ENCODE results near the gene ACOXL.
A peak's percentile ranks its signal among the peaks of the same experiment; 100 is the strongest.

ACOXL gene

DNA sequence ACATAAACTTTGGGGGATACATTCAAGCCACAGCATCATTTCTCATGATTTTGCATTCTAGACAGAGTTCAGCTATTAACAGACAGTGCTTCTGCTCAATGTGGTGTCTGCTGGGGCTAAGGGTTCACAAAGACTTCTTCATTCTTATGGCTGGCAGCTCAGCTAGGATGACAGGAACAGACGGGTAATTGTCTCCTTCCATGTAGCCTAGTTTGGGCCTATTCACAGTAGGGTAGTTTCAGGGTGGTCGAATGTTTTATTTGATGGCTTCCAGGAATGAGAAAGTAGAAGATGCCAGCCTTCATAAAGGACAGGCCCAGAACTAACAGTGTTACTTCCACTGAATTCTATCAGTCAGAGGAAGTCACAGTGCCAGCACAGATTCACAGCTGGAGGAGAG is 362.3 kb downstream of the ACOXL start:
- DNase-seq, result no peak

- no peak for DNase-seq
These were observed 363.1 kb downstream of the ACOXL start for GRCh38 chr2:111095434-111095833.

DNA sequence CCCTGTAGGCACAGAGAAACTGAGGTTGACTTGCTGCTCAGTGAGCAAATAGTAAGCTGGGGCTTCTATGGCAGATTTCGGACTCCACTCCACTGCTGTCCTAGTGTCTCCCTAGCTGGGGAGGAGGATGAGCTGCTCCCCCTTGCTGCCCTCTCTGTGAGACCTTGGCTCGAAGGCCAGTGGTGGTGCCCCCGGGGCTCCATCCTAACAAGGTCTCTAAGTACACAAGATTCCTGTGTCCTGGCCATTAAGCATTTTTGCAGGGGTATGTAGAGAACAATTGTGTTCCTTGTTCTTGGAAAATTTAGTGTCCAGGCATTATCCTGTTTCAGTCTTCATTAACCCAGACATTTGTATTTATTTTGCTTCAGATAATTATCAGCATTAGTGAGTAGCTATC is 367.0 kb downstream of the ACOXL start:
- no peak for DNase-seq

- DNase-seq, result no peak
These were observed 367.9 kb downstream of the ACOXL start for GRCh38 chr2:111100087-111100764.

- no peak for DNase-seq
These were observed 368.4 kb downstream of the ACOXL start for GRCh38 chr2:111100765-111101162.

- DNase-seq, result no peak
These were observed 369.2 kb downstream of the ACOXL start for GRCh38 chr2:111101592-111101991.

GRCh38 chr2:111102216-111102615 is 369.8 kb downstream of the ACOXL start:
- DNase-seq, result no peak

DNA sequence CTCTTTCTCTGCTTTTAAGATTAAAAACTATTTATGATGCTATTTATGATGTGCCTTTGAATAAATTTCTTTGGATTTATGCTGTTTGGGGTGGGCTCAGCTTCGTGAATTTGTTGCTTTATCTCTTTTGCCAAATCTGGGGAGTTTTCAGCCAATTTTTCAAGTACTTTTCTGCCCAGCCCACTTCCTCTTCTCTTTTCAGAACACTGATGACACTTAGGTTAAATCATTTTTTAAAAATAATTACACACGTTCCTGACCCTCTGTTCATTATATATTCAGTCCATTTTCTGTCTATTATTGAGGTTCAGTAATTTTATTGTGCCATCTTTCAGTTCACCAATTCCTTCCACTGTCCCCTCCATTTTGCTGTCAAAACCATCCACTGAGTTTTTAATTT is 373.6 kb downstream of the ACOXL start:
- DNase-seq, result no peak

- no peak for DNase-seq
These were observed 374.3 kb downstream of the ACOXL start for GRCh38 chr2:111106706-111107105.

- no peak for DNase-seq
These were observed 376.4 kb downstream of the ACOXL start for GRCh38 chr2:111108745-111109271.

GRCh38 chr2:111111101-111111755 is 378.9 kb downstream of the ACOXL start:
- no peak for DNase-seq

DNA sequence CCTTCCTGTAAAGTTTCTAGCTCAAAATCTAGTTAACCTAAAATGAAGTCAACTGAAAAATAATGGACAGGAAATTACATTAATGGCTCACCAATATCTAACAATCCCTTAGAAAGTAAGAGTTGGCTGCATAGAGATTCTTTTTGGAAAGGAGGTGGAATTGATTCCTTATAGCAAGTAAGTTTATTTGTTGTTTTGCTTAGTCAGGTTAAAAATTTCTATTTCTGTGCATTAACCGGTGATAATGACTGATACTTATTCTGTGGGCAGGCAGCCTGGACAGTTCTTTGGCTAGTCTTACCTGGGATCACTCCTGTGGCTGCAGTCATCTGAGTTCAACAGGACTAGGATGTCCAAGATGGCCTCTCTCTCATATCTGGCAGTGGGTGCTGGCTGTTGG is 381.5 kb downstream of the ACOXL start:
- DNase-seq, result no peak

DNA sequence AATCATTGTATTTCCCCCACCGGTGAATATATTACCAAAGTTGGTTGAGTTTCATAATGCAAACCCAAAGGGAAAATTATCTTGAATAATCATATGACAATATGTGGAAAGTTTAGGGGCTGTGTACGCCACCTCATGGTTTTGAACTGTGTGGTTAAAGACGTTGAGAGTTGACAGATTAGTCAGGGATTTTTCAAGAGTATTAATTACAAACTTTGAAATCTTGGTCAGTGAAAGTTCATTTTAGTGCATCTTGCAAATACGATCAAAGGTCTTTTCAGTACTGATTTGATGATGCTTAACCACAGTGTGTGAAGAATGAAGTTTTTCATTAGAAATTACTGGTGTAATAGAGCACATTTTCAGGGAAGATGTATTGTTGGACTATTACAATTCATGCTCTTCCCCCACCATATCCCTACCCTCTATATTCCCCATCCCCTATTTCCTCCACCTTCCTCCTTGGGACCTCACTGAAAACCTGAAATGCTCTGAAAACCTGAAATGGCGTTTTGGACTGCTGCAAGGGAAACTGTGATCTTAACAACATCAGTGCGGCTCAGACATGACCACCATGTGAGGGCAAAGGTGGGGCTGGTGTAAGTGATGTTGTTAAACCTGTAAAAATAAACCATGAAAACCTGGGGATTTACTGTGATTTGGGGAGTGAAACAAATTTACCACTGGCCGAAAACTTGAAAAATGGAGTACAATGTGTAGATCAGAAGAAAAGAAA is 383.8 kb downstream of the ACOXL start:
- DNase-seq, result no peak

GRCh38 chr2:111116843-111117597 is 384.6 kb downstream of the ACOXL start:
- peak; percentile 38 for DNase-seq

DNA sequence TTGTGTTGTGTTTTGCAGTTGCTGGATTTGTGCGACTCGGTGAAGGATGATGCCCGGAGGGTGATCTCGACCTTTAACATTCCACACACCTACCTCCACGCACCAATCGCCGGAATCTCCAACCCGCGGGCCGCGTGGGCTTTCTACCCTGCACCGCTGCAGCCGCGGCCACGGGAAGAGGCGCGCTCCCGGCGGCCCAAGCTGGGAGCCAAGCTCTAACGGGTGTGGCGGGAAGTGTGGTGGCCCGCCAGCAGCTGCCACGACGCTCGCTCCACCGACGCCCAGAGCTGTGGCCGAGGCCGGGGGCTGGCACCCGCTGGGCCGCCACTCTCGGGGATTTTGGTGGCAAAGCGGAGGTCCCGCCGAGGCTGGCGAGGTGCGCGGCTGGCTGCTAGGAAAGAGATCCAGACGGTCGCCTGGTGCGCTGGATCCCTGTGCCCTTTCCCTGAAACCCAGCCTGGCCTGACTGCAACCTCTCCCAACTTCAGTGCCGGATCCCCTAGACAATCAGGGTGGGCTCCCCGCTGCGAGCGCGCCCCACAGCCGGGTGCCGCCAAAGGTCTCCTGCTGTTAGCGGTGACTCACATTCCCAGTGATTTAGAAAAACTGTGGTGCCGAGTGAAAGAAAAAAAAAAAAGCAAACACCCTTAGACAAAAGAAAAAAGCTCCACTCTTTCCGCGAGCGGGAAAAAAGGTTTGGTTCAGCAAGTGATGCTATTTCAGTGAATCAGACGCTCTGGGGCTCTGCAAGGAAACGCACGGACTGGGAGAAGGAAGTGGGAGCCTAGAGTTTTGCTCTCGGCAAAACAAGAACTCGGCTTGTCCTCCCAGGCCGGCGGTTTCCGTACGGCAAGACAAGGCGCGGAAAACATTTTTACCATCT is 385.5 kb downstream of the ACOXL start:
- no peak for DNase-seq

DNA sequence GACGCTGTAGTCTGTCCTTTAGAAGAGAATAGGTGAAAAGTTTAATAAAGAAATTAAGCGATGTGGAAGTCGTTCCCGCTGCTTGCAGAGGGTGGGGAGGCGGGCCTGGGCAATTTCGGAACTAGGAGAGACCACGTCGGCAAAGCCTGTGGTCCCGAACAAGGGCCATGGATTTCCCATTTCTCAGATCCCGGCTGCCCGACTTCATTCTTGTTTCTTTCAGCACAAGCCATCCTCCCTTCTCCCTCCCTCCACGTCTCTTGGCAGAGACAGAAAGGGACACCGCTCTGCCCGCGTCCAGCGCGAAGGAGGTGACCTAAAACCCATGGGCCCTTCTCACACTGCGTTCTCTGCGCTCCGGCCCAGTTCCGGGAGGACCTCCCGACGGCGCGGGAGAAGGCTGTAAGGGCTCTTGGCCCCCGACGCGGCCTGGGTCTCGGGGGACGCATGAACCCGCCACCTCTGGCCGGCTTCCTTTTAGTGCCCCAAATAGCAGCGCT is 386.2 kb downstream of the ACOXL start:
- DNase-seq, result no peak

DNA sequence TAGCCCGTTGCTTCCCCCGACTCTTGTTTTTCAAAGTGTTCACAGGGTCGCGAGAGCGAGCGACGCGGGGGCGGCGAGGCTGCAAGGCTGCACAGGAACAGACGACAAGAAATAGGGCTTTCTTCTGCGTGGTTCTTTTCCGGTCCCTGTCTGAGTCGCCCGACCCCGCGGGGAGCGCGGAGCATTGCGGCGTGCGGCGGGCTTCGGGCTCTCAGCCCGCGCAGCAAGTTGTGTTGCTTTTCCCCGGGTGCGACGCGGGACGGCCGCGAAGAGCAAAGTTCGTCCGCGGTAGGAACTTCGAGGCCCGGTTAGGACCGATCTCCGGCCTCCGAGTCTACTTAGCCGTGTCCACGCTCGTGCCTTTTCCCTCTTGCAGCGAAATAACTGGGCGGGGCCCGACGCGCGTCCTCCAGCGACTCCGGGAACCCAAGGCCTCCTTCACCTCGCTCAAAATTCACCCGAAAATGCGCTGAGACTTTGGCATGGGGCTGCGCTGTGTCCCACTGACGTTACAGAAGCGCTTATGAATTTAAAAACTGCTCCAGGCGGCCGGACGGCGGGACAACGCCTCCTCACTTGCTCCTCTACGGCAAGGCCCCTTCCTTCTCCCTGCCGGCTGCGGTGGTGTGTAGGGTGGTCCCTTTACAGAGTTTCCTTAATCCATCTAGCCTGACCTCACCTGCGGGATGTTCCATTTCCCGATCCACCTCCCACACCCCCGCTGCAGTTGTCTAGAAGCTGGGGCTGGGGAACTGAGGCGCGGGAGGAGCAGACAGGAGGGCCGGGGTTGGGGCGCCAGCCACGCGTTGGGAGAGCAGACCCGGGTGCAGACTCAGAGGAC is 386.8 kb downstream of the ACOXL start:
- no peak for DNase-seq

DNA sequence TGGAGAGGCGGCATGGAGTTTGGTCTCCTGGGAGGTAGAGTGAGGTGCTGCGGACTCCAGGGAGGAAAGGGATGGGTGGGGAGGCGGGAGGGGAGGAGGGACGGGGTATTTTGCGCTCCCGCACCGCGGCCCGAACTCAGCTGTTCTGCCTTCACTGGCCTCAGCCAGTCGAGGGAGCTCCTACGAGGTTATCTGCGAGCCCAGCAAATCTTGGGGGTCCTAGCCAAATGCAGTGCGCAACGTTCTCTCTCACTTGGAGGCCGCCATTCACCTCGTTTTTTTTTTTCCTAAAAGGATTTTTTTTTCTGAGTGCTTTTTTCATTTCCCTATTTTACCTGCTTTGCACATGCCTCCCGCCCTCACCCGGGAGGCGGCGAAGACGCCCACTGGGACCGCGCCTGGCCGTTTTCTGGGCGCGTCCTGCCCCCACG is 387.5 kb downstream of the ACOXL start:
- DNase-seq, result no peak

DNA sequence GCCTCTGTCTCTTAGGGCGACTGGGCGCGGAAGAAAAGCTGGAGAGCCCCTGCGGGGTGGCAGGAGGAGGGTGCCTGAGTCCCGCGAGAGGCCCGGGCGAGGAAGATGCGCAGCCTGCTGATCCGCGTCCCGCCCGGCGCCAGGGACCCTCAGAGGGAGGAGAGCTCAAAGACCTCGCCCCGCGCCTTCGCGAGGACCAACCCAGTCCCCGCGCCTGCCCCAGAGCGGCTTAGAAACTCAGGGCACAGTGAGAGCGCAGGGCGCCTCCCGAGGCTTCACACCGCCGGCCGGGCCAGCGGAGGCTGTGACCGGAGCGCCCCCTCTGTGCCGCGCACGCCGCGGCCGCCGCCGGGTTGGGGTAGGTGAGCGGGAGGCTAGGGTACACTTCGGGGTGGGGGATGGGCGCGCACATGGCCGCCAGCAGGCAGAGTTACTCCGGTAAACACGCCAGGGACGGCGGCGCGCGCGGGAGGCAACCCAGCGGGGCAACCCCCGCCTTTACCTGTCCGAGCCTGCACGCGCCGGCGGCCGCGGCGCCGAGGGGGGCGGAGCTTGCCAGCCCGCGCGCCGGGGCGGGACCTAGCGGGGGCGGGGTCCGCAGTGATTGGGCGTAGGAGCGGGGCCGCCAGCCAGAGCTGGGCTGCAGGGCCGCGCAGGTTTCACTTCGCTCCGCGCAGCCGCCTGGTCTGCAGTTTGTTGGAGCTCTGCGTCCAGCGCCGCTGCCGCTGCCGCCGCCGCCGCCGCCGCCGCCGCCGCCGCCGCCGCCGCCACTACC is 388.1 kb downstream of the ACOXL start, which contains the start of gene BCL2L11:
Gene BCL2L11, plus strand, starts transcription at position 662 of the 775 bp plus-strand sequence. CDS start 2,832 bp downstream, outside the sequence.
- DNase-seq, result peak; percentile 82

All from DMS 273 treated with DMSO at 0.1 percent for 48 hours (cell line).